K562 (cell line): ENCODE results near the gene ELOVL2. TPM values are rescaled to one million over a fixed set of nuclear protein-coding genes. Genes with fewer than 3 reads are reported as not detected.

Experiments used
- ATAC-seq: fragments of 200-7000 bp; cut with Tn5 transposase; 3 replicates; pipeline ENCODE4 v1.9.1; 2020; ENCODE audit warnings: moderate library complexity
- BruUV-seq: library from RNA; stranded (reverse); fragments of 400-500 nt; replicated peaks from 2 replicates; lab custom pipeline; 2021; lab: Mats Ljungman, UMichigan
- CTCF ChIA-PET: fragments of 300-600 bp; formaldehyde crosslinking; extraction: SDS; loops from one replicate; lab custom pipeline; 2021; ENCODE audit warnings: low intra/inter-chr PET ratio; lab: Yijun Ruan, JAX
- POLR2A ChIA-PET: fragments of 300-600, 350-650 bp; sonication (Branson Sonifier 250); formaldehyde crosslinking; extraction: SDS; loops from one replicate; lab custom pipeline; 2021; ENCODE audit warnings: antibody characterized with exemption, inconsistent platforms; lab: Yijun Ruan, JAX
- DNase-seq, 4 experiments: peaks; one replicate each; pipeline versions ENCODE4 v3.0.0 to v3.0.0-alpha.2; 2011 to 2018; ENCODE audit warnings: low spot score in 3 of 4, mixed read lengths in 3 of 4; ENCODE audit errors: extremely low read depth in 1 of 4
- FAIRE-seq: peaks from 2 replicates; lab custom pipeline; 2011; peaks lifted over from hg19 to GRCh38; lab: Jason Lieb, UNC
- H2AFZ ChIP-seq: 2 replicates; pipeline ENCODE4 v1.6.0; 2011; ENCODE audit warnings: low read depth, low read length, control low read depth, inconsistent platforms
- H3K27ac ChIP-seq: fragments of 200-600 bp; 3 replicates; pipeline ENCODE4 v1.8.0; 2011; ENCODE audit warnings: low read depth, mild to moderate bottlenecking, control low read depth, inconsistent platforms, low read length, moderate library complexity, mixed read lengths; ENCODE audit errors: extremely low read depth
- H3K27me3 ChIP-seq, 2 experiments: fragments of 300-600 bp in 1 of 2; 2 replicates in 1 of 2; 3 replicates in 1 of 2; pipeline versions ENCODE4 v1.6.0 to v1.8.0; 2011; ENCODE audit warnings: inconsistent platforms in 2 of 2, low read length in 2 of 2, mild to moderate bottlenecking in 1 of 2, mixed read lengths in 1 of 2, moderate library complexity in 1 of 2; ENCODE audit not compliant: control insufficient read depth in 2 of 2, insufficient read depth in 2 of 2
- H3K36me3 ChIP-seq: fragments of 300-600 bp; 3 replicates; pipeline ENCODE4 v1.8.0; 2011; ENCODE audit warnings: mild to moderate bottlenecking, low read length, inconsistent platforms; ENCODE audit not compliant: control insufficient read depth, insufficient read depth
- H3K4me1 ChIP-seq, 2 experiments: fragments of 200-600 bp in 1 of 2; replicated peaks in 1 of 2; 2 replicates in 1 of 2; 3 replicates in 1 of 2; pipeline versions ENCODE4 v1.5.1 to v1.8.0; 2011; ENCODE audit warnings: inconsistent platforms in 2 of 2, low read length in 2 of 2, mild to moderate bottlenecking in 1 of 2, mixed read lengths in 1 of 2, moderate library complexity in 1 of 2; ENCODE audit not compliant: control insufficient read depth in 2 of 2, insufficient read depth in 2 of 2
- H3K4me2 ChIP-seq: 2 replicates; pipeline ENCODE4 v1.6.1; 2011; ENCODE audit warnings: low read length, control low read depth, inconsistent platforms, mixed read lengths; ENCODE audit not compliant: insufficient read depth
- H3K4me3 ChIP-seq: fragments of 200-600 bp; sonication (generic), shearing (Covaris generic); 2 replicates; pipeline ENCODE4 v1.5.1; 2016; ENCODE audit warnings: control low read depth, inconsistent platforms
- H3K79me2 ChIP-seq: fragments of 200-600 bp; 3 replicates; pipeline ENCODE4 v1.8.0; 2011; ENCODE audit warnings: low read length, inconsistent platforms; ENCODE audit not compliant: control insufficient read depth, insufficient read depth
- H3K9ac ChIP-seq, 2 experiments: 2 replicates each; pipeline versions ENCODE4 v1.6.0 to v1.6.1; 2011; ENCODE audit warnings: low read depth in 2 of 2, low read length in 2 of 2, control low read depth in 1 of 2, inconsistent platforms in 1 of 2, mild to moderate bottlenecking in 1 of 2, mixed read lengths in 1 of 2; ENCODE audit not compliant: insufficient read depth in 1 of 2
- H3K9me1 ChIP-seq: one replicate; pipeline ENCODE4 v1.6.0; 2011; ENCODE audit warnings: inconsistent platforms, mild to moderate bottlenecking, low read length, moderate library complexity; ENCODE audit not compliant: control insufficient read depth, insufficient read depth
- H3K9me3 ChIP-seq: replicated peaks from 2 replicates; pipeline ENCODE4 v1.5.1; 2011; ENCODE audit warnings: low read depth, low read length, inconsistent platforms; ENCODE audit not compliant: control insufficient read depth, insufficient read depth
- H4K20me1 ChIP-seq: replicated peaks from 2 replicates; pipeline ENCODE4 v1.6.1; 2011; ENCODE audit warnings: low read length, inconsistent platforms, mixed read lengths; ENCODE audit not compliant: control insufficient read depth, insufficient read depth
- GABPB2 ChIP-seq: fragments of 250-450 bp; sonication (Bioruptor Pico); conservative IDR thresholded peaks from 2 replicates; pipeline ENCODE4 v1.5.1; 2021; ENCODE audit warnings: mild to moderate bottlenecking
- HMG20B ChIP-seq: fragments of 250-450 bp; sonication (Bioruptor Pico); IDR thresholded peaks from 2 replicates; pipeline ENCODE4 v1.5.0; 2021; ENCODE audit warnings: mild to moderate bottlenecking
- KAT2B ChIP-seq: IDR thresholded peaks from one replicate; pipeline ENCODE4 v1.6.1; 2012; ENCODE audit warnings: low read depth, mild to moderate bottlenecking, control low read depth, inconsistent platforms, low read length, moderate library complexity
- KDM1A ChIP-seq, 2 experiments: fragments of 450-650 bp; IDR thresholded peaks; 2 replicates each; pipeline ENCODE4 v1.6.1; 2016; ENCODE audit warnings: mild to moderate bottlenecking in 2 of 2
- RFX1 ChIP-seq: fragments of 450-650 bp; IDR thresholded peaks from 2 replicates; pipeline ENCODE4 v1.6.1; 2016; ENCODE audit warnings: mild to moderate bottlenecking, moderate library complexity
- TARDBP ChIP-seq: fragments of 450-650 bp; IDR thresholded peaks from 2 replicates; pipeline ENCODE4 v1.6.1; 2016
- TBP ChIP-seq: optimal IDR thresholded peaks from 2 replicates; pipeline ENCODE3; 2011; ENCODE audit warnings: low read depth, low read length, improper control_type of control experiment
- ZC3H8 ChIP-seq: fragments of 450-650 bp; IDR thresholded peaks from 2 replicates; pipeline ENCODE4 v1.6.1; 2017
- ZNF239 ChIP-seq: fragments of 250-450 bp; sonication (Bioruptor Pico); IDR thresholded peaks from 2 replicates; pipeline ENCODE4 v1.4.0; 2020; ENCODE audit warnings: mild to moderate bottlenecking
- ZNF324 ChIP-seq: fragments of 250-450 bp; sonication (Bioruptor Pico); IDR thresholded peaks from 2 replicates; pipeline ENCODE4 v1.4.0; 2020; ENCODE audit warnings: mild to moderate bottlenecking
- WGBS: fragments of 100-300 bp; shearing (Covaris generic); methylation state at CpG from one replicate; pipeline ENCODE4 v1.1.6; 2016; ENCODE audit warnings: low coverage, mixed read lengths; ENCODE audit not compliant: insufficient coverage; ENCODE audit errors: missing lambda C conversion rate; 5-methylcytosine and 5-hydroxymethylcytosine counted together
- in situ Hi-C: fragments of 300-500 bp; cut with MboI; formaldehyde crosslinking; loops from 4 replicates; pipeline ENCODE4 v1.15.0; 2018; ENCODE audit warnings: inconsistent platforms, mixed read lengths
- intact Hi-C: fragments of 100-400 bp; cut with micrococcal nuclease; formaldehyde crosslinking; loops from 2 replicates; pipeline ENCODE4 v1.14.2; 2022
- polyA plus RNA-seq, 8 experiments: library from polyadenylated mRNA; depleted of rRNA in 4 of 8; stranded (reverse) in 5 of 8; unstranded in 3 of 8; fragments of >200 nt; fragmentation: Nextera tagmentation in 2 of 8; fragmentation: Illumina TruSeq in 1 of 8; extraction: Ambion mirVana in 2 of 8; extraction: Trizol in 1 of 8; gene quantifications; 2 replicates each; pipeline versions ENCODE4 v1.2.1 to v1.2.3, GENCODE V29; 2011 to 2014; ENCODE audit warnings: inconsistent platforms in 1 of 8, missing spikeins in 1 of 8
- total RNA-seq, 7 experiments: library from RNA; depleted of rRNA in 6 of 7; stranded (reverse); fragments of >200 nt in 6 of 7; fragmentation: Illumina TruSeq in 2 of 7; extraction: Trizol in 2 of 7; gene quantifications; 2 replicates each; pipeline versions ENCODE4 v1.2.1 to v1.2.3, GENCODE V29; 2011 to 2021; ENCODE audit warnings: low replicate concordance in 1 of 7

ELOVL2 gene
- total and polyA plus RNA-seq, 9 of the 15 experiments (the other 6 are each of a cell fraction or from before 2014, with no cell fraction given) = 0.05 to 0.96 (median 0.31) TPM

DNA sequence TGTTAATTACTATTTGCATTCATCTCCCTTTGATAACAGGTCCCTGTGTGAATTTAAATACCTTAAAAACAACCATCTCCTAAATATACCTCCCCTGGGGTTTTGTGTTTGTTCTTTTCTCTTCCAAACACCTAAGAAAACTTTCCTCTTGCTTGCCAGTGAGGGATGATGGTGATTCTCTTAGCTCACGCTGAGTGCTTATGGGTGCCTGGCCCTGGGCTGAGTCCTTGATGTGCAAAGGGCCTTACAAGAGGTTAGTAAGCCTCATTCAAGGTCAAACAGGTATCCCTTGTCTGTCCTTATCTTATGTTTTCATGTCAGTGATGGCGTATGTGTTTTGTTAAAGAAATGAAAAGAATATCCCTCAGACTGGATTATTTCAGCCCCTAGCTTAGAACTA is 81.0 kb downstream of the ELOVL2 start:
- Histone ChIP-seq H3K4me2 (no peak overlapping the region), H3K9me1 (no peaks in the 10 kb centered on the region), H4K20me1 (no peaks in the 10 kb centered on the region), H3K36me3 (peaks cover 28% of the 10 kb centered on the region; the same call in 2 of the 3 replicates), H3K27ac (no peak overlapping the region), H3K4me3 (no peak overlapping the region), H3K4me1 (no peaks in the 10 kb centered on the region; a peak in 1 of 5 replicates), H2AFZ (no peak overlapping the region), H3K9me3 (no peaks in the 10 kb centered on the region), H3K79me2 (no peaks in the 10 kb centered on the region), H3K9ac (no peak overlapping the region), H3K27me3 (no peaks in the 10 kb centered on the region)
- ATAC-seq (no peak), DNase-seq (no peak), FAIRE-seq (no peak)
- 70% methylated on average over 2 of the region's 2 CpGs for WGBS
- ChIA-PET CTCF (no interaction called here), POLR2A (no interaction called here)
- intact Hi-C loops = no loop called here
- in situ Hi-C loops = loop anchor here (25.0 kb wide), 1 partner anchor 524 kb away; no protein-coding TSS in a partner anchor
- no TSS peak for BruUV-seq
- TF ChIP-seq ZC3H8 (no peak), TBP (no peak), TARDBP (no peak), ZNF239 (CRISPR knock-in tag) (no peak), KAT2B (no peak), HMG20B (CRISPR knock-in tag) (no peak), KDM1A (IDR thresholded peaks at IDR 0.05) (no peak), ZNF324 (no peak), GABPB2 (CRISPR knock-in tag) (no peak), RFX1 (no peak)
